Spleen (tissue), 11 donors: ENCODE measurements around the gene WIPI1. TPM values are rescaled to one million over a fixed set of nuclear protein-coding genes. Genes with fewer than 3 reads are reported as not detected.

ENCODE experiments used
- DNase-seq: peaks from one replicate; pipeline ENCODE4 v3.0.0-alpha.2; 2020
- H3K27ac ChIP-seq, 8 donors: fragments of 200-600 bp; sonication (generic) in 7 of 8; 1 replicate in 4 of 8; 2 replicates in 4 of 8; pipeline versions ENCODE4 v1.5.0 to v1.8.0; 2016 to 2021; ENCODE audit warnings: inconsistent platforms in 4 of 8, mild to moderate bottlenecking in 4 of 8, moderate library complexity in 1 of 8
- H3K27me3 ChIP-seq, 7 donors: fragments of 200-600 bp; sonication (generic) in 6 of 7; replicated peaks in 1 of 7; 1 replicate in 4 of 7; 2 replicates in 3 of 7; pipeline versions ENCODE4 v1.5.0 to v1.8.0; 2016 to 2021; ENCODE audit warnings: inconsistent platforms in 3 of 7, mild to moderate bottlenecking in 1 of 7
- H3K36me3 ChIP-seq, 6 donors: fragments of 200-600 bp; sonication (generic) in 5 of 6; 1 replicate in 4 of 6; 2 replicates in 2 of 6; pipeline versions ENCODE4 v1.5.0 to v1.8.0; 2016 to 2021; ENCODE audit warnings: inconsistent platforms in 2 of 6
- H3K4me1 ChIP-seq, 6 donors: fragments of 200-600 bp; sonication (generic) in 5 of 6; 1 replicate in 3 of 6; 2 replicates in 3 of 6; pipeline versions ENCODE4 v1.5.0 to v1.8.0; 2016 to 2021; ENCODE audit warnings: inconsistent platforms in 3 of 6
- H3K4me3 ChIP-seq, 8 donors: fragments of 200-600 bp; sonication (generic) in 7 of 8; 1 replicate in 4 of 8; 2 replicates in 4 of 8; pipeline versions ENCODE4 v1.5.0 to v1.8.0; 2016 to 2021; ENCODE audit warnings: inconsistent platforms in 4 of 8, mild to moderate bottlenecking in 4 of 8, moderate library complexity in 2 of 8
- H3K9me3 ChIP-seq, 8 donors: fragments of 200-600 bp; sonication (generic) in 7 of 8; 1 replicate in 4 of 8; 2 replicates in 4 of 8; pipeline versions ENCODE4 v1.5.0 to v1.8.0; 2016 to 2021; ENCODE audit warnings: inconsistent platforms in 4 of 8
- POLR2A ChIP-seq, 3 donors: fragments of 450-650 bp; IDR thresholded peaks; one replicate each; pipeline ENCODE4 v1.5.1; 2017; ENCODE audit warnings: antibody characterized with exemption in 3 of 3, mild to moderate bottlenecking in 1 of 3
- POLR2AphosphoS5 ChIP-seq, 3 donors: sonication (generic); formaldehyde crosslinking; IDR thresholded peaks; one replicate each; pipeline ENCODE4 v1.5.1; 2017; ENCODE audit warnings: antibody characterized with exemption in 3 of 3
- WGBS, 5 donors: extraction: QIAGEN DNeasy Blood & Tissue Kit in 3 of 5; methylation state at CpG; one replicate each; pipeline versions ENCODE4 v1.1.5 to v1.1.7; 2013 to 2018; 5-methylcytosine and 5-hydroxymethylcytosine counted together
- intact Hi-C: fragments of 100-400 bp; cut with DNase I; formaldehyde crosslinking; loops from one replicate; pipeline ENCODE4 v1.15.0; 2023; ENCODE audit warnings: low total_unique reads
- polyA plus RNA-seq, 3 donors: library from polyadenylated mRNA; stranded (reverse); fragments of 200-250 nt; gene quantifications; one replicate each; pipeline ENCODE4 v1.2.1, GENCODE V29; 2013
- total RNA-seq, 7 donors: library from RNA; depleted of rRNA in 3 of 7; stranded (reverse); fragments of >200 nt in 3 of 7; fragmentation: NEBNext Ultra II Directional in 4 of 7; extraction: Animal tissue kit (Norgen Biotek cat#: 25700) in 4 of 7; gene quantifications; one replicate each; pipeline versions ENCODE4 v1.1.0 to v1.2.1, GENCODE V29; 2016 to 2021
- TF ChIP-seq, protein P1 (sequence below), 11 experiments: fragments of 200-600 bp in 7 of 11; fragments of 450-650 bp in 4 of 11; sonication (generic) in 4 of 11; IDR thresholded peaks in 8 of 11; conservative IDR thresholded peaks in 3 of 11; 1 replicate in 7 of 11; 2 replicates in 4 of 11; pipeline versions ENCODE4 v1.4.0 to v1.8.0; 2016 to 2021; ENCODE audit warnings: antibody characterized with exemption in 11 of 11, inconsistent platforms in 4 of 11, mild to moderate bottlenecking in 1 of 11
- donor health status: healthy with polysubstance abuse.
- donor health status: DM: no; HTN: no; CAD: no; lungs with moderate emphysema.
- donor health status: DM: no; HTN: no; CAD: no.
- donor health status: Bipolar disorder and iron deficiency.
- donor health status: healthy.
- donor health status: DM: no; HTN: no; CAD: no.
- donor health status: DM: yes; HTN: yes; CAD: no.

The WIPI1 gene
- total and polyA plus RNA-seq, 10 donors: 7.2 to 38.3 (median 25.6) TPM

DNA sequence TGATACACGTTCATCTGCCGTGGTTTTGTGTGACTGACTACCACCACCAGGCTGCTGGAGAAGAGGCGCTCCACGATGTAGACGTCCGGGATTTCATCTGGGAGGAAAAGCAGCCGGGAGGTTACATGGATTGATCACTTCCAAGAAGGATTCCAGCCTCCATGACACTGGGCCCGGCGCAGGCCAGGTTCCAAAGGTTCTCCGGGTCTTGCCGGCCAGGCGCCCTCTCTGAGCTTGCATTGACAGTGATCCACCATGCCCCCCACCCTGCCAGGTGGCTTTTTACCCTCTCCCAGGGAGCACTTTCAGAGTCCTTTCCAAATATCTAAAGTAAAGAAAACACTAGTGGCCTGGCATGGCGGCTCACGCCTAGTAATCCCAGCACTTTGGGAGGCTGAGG, 6.5 kb downstream of the WIPI1 start:
- Histone ChIP-seq H3K4me3 (no peak overlapping the region), H3K9me3 (no peaks in the 10 kb centered on the region), H3K27me3 (no peaks in the 10 kb centered on the region), H3K36me3 (peaks cover 0 to 71% (median 32%) of the 10 kb centered on the region in 6 donors), H3K27ac (no peak overlapping the region), H3K4me1 (peaks cover 0 to 40% (median 13%) of the 10 kb centered on the region in 6 donors)
- TF ChIP-seq POLR2A (IDR thresholded peaks at IDR 0.05): no peak
- no peak for TF ChIP-seq POLR2AphosphoS5 (IDR thresholded peaks at IDR 0.05)
- TF ChIP-seq, protein P1, sequence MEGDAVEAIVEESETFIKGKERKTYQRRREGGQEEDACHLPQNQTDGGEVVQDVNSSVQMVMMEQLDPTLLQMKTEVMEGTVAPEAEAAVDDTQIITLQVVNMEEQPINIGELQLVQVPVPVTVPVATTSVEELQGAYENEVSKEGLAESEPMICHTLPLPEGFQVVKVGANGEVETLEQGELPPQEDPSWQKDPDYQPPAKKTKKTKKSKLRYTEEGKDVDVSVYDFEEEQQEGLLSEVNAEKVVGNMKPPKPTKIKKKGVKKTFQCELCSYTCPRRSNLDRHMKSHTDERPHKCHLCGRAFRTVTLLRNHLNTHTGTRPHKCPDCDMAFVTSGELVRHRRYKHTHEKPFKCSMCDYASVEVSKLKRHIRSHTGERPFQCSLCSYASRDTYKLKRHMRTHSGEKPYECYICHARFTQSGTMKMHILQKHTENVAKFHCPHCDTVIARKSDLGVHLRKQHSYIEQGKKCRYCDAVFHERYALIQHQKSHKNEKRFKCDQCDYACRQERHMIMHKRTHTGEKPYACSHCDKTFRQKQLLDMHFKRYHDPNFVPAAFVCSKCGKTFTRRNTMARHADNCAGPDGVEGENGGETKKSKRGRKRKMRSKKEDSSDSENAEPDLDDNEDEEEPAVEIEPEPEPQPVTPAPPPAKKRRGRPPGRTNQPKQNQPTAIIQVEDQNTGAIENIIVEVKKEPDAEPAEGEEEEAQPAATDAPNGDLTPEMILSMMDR (IDR thresholded peaks at IDR 0.05 in 8 of 11, conservative IDR thresholded peaks at IDR 0.05 in 3 of 11): no peak
- WGBS, 5 donors: 89 to 97% (median 95%) methylated on average over 11 to 14 of the region's 14 CpGs
- intact Hi-C loops: no loop called here
- no peak for DNase-seq

DNA sequence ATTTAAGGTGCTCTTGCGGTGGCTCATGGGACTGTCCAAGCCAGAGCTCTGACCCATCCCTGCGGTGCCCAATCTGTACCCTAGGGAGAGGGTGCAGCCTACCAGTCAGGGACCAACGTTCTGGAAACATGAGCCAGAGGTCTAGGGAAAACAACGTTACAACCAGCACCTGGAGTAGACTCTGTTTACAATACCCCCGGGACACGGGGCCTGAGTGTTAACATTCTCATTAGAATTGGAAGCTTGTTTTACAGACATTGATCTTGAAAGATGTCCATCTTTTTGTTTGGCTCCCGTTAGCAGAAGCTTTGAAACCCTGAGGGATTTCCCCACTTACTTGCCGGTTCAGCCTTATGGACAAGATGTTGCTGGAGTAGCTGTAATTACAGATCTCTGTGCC, 6.9 kb downstream of the WIPI1 start:
- peaks cover 0 to 75% (median 34%) of the 10 kb centered on the region in 6 donors for H3K36me3 ChIP-seq
- 80 to 93% (median 89%) methylated on average over 8 of the region's 8 CpGs for WGBS, 5 donors
- DNase-seq: no peak
- H3K27ac ChIP-seq: no peak overlapping the region
- no peaks in the 10 kb centered on the region for H3K9me3 ChIP-seq
- H3K4me3 ChIP-seq: no peak overlapping the region
- TF ChIP-seq POLR2AphosphoS5 (IDR thresholded peaks at IDR 0.05) (no peak), POLR2A (IDR thresholded peaks at IDR 0.05) (no peak)
- TF ChIP-seq, protein P1 (IDR thresholded peaks at IDR 0.05 in 8 of 11, conservative IDR thresholded peaks at IDR 0.05 in 3 of 11): no peak
- intact Hi-C loops: no loop called here
- H3K4me1 ChIP-seq: peaks cover 0 to 36% (median 9%) of the 10 kb centered on the region in 6 donors
- H3K27me3 ChIP-seq: no peaks in the 10 kb centered on the region

DNA sequence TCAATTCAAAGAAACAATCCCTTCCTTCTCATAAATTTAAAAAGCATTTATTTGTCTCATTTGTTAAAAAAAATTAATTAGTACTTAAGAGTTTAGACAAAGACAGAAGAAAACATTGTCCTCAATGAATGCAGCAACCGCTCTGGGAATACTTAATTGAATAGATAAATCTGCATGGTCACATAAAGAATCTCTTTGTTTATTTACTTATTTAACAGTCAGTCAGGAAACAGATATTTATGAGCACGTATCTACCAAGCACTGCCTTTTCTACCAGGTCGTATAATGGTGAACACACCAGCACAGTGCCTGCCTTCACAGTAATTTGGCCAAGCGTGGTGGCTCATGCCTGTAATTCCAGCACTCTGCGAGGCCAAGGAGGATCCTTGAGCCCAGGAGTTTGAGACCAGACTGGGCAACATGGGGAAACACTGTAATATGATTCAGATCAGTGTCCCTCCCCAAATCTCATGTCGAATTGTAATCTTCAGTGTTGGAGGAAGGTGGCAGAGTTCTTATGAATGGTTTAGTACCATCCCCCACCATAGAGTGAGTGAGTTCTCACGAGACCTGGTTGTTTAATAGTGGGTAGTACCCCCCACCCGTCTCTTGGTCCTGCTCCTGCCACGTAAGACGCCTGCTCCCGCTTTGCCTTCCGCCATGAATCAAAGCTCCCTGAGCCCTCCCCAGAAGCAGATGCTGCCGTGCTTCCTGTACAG, 8.1 kb downstream of the WIPI1 start:
- no peaks in the 10 kb centered on the region for H3K27me3 ChIP-seq
- peaks cover 0 to 24% (median 4%) of the 10 kb centered on the region in 6 donors for H3K4me1 ChIP-seq
- TF ChIP-seq POLR2AphosphoS5 (IDR thresholded peaks at IDR 0.05) (no peak), POLR2A (IDR thresholded peaks at IDR 0.05) (no peak)
- TF ChIP-seq, protein P1 (IDR thresholded peaks at IDR 0.05 in 8 of 11, conservative IDR thresholded peaks at IDR 0.05 in 3 of 11): no peak
- H3K4me3 ChIP-seq: no peak overlapping the region
- peaks cover 0 to 87% (median 36%) of the 10 kb centered on the region in 6 donors for H3K36me3 ChIP-seq
- intact Hi-C loops: no loop called here
- DNase-seq: no peak
- H3K27ac ChIP-seq: no peak overlapping the region
- no peaks in the 10 kb centered on the region for H3K9me3 ChIP-seq
- 85 to 95% (median 87%) methylated on average over 13 of the region's 13 CpGs for WGBS, 5 donors

DNA sequence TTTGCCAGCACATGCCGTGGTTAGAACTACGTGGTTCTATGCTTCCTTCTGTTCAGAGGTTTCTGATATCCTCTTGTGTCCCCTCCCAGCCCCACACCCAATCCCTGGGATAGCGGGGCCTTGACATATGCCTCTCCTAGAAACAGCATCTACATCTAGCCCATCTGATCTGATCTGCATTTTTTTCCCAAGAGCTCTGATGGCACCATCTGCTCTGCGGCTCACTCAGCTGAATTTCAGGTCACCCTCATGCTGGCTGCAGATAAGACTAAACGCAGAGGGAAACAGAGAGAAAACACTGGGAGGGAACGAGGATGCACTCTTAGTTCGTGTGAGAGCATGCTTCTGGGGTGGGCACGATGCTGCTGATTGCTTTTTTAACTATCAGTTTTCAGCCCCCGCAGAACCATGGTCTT, 10.7 kb downstream of the WIPI1 start:
- intact Hi-C loops: no loop called here
- Histone ChIP-seq H3K27me3 (no peaks in the 10 kb centered on the region), H3K27ac (no peak overlapping the region), H3K4me3 (no peak overlapping the region), H3K9me3 (no peaks in the 10 kb centered on the region), H3K36me3 (peaks cover 0 to 94% (median 45%) of the 10 kb centered on the region in 6 donors), H3K4me1 (peaks cover 0 to 20% (median 10%) of the 10 kb centered on the region in 6 donors)
- WGBS, 5 donors: 83 to 92% (median 88%) methylated on average over 9 of the region's 9 CpGs
- TF ChIP-seq, protein P1 (IDR thresholded peaks at IDR 0.05 in 8 of 11, conservative IDR thresholded peaks at IDR 0.05 in 3 of 11): no peak
- DNase-seq: no peak
